ENCODE data around the gene UVSSA.

DNA sequence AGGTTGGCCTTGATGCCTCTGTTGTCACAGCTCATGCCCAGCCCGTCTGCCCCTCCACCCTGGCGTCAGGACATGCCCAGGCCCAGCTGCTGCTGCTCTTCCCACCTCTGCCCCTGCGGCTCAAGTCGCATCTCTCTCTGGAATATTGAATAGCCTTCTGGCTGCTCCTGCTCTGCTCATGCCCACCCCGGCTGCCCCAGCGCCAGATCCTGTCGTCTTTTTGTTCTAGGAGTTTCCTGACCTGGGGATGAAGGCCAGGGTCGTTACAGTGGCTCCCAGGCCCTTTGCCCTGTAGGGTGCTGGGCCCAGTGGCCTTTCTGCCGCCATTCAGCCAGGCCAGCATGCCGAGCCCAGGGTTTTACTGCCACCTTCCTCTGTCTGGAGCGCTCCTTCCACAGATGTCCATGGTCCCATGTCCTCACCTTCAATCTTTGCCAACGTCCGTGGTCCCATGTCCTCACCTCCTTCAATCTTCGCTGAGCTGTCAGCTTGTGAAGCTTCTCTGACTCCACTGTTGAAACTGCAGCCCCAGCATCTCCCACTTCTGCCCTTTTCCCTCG is 47.6 kb upstream of the UVSSA start:
- TF ChIP-seq, protein P1, sequence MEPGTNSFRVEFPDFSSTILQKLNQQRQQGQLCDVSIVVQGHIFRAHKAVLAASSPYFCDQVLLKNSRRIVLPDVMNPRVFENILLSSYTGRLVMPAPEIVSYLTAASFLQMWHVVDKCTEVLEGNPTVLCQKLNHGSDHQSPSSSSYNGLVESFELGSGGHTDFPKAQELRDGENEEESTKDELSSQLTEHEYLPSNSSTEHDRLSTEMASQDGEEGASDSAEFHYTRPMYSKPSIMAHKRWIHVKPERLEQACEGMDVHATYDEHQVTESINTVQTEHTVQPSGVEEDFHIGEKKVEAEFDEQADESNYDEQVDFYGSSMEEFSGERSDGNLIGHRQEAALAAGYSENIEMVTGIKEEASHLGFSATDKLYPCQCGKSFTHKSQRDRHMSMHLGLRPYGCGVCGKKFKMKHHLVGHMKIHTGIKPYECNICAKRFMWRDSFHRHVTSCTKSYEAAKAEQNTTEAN (CRISPR knock-in tag; IDR thresholded peaks at IDR 0.05) = no peak
- no peak for TF ChIP-seq JUN (CRISPR knock-in tag; IDR thresholded peaks at IDR 0.05)
- TF ChIP-seq, protein P2, sequence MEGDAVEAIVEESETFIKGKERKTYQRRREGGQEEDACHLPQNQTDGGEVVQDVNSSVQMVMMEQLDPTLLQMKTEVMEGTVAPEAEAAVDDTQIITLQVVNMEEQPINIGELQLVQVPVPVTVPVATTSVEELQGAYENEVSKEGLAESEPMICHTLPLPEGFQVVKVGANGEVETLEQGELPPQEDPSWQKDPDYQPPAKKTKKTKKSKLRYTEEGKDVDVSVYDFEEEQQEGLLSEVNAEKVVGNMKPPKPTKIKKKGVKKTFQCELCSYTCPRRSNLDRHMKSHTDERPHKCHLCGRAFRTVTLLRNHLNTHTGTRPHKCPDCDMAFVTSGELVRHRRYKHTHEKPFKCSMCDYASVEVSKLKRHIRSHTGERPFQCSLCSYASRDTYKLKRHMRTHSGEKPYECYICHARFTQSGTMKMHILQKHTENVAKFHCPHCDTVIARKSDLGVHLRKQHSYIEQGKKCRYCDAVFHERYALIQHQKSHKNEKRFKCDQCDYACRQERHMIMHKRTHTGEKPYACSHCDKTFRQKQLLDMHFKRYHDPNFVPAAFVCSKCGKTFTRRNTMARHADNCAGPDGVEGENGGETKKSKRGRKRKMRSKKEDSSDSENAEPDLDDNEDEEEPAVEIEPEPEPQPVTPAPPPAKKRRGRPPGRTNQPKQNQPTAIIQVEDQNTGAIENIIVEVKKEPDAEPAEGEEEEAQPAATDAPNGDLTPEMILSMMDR (IDR thresholded peaks at IDR 0.05) = no peak
- TF ChIP-seq, protein P3, sequence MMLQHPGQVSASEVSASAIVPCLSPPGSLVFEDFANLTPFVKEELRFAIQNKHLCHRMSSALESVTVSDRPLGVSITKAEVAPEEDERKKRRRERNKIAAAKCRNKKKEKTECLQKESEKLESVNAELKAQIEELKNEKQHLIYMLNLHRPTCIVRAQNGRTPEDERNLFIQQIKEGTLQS (CRISPR knock-in tag; conservative IDR thresholded peaks at IDR 0.05) = no peak
- TF ChIP-seq, protein P4, sequence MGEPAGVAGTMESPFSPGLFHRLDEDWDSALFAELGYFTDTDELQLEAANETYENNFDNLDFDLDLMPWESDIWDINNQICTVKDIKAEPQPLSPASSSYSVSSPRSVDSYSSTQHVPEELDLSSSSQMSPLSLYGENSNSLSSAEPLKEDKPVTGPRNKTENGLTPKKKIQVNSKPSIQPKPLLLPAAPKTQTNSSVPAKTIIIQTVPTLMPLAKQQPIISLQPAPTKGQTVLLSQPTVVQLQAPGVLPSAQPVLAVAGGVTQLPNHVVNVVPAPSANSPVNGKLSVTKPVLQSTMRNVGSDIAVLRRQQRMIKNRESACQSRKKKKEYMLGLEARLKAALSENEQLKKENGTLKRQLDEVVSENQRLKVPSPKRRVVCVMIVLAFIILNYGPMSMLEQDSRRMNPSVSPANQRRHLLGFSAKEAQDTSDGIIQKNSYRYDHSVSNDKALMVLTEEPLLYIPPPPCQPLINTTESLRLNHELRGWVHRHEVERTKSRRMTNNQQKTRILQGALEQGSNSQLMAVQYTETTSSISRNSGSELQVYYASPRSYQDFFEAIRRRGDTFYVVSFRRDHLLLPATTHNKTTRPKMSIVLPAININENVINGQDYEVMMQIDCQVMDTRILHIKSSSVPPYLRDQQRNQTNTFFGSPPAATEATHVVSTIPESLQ (CRISPR knock-in tag; IDR thresholded peaks at IDR 0.05) = no peak
